GM12873 (cell line): ENCODE results near the gene SGCE.

Source experiments
- CTCF ChIP-seq: IDR thresholded peaks from 2 replicates; pipeline ENCODE4 v1.5.1; 2012; ENCODE audit warnings: low read depth, mild to moderate bottlenecking, moderate library complexity, low read length, control low read depth; ENCODE audit not compliant: insufficient read depth; ENCODE audit errors: missing control alignments

The SGCE gene

GRCh38 chr7:94656925-94657731, 1.2 kb upstream of the SGCE start:
- TF ChIP-seq CTCF, result no peak

DNA sequence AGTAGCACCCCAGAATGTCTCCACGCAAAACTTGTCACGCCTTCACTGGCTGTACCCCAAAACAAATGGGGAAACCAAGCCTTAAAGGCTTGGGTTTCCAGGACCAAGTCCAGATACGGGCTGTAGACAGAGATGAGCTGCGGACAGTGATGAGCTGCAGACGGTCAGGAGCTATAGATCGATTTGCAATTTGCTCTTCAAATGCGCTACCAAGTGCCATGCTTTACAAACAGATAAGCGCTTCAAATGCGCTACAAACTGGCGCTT, 658 bp upstream of the SGCE start:
- no peak for TF ChIP-seq CTCF

GRCh38 chr7:94655126-94655847, 646 bp downstream of the SGCE start:
- TF ChIP-seq CTCF, result no peak

- TF ChIP-seq CTCF, result no peak
These were observed 1.2 kb downstream of the SGCE start for GRCh38 chr7:94654783-94655125.

- no peak for TF ChIP-seq CTCF
These were observed 5.5 kb downstream of the SGCE start for GRCh38 chr7:94650147-94651051.

DNA sequence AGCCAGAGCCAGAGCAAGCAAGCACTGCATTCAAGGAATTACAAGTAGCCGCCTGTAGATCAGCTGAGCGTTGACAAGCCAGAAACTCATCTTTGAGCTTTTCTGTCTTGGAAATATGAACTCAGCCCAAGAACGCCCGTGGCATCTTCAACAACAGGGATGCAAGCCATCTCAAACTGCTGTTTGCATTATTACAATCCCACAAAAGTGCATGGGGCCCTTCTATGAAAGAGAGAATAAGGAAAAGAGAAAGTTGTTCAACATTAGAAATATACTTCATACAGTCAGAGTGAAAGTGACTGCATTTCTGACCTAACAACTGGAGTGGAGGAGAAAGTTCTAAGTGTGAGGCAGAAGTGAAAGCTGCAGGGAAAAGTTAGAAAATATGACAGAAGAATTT, 6.5 kb downstream of the SGCE start:
- no peak for TF ChIP-seq CTCF

DNA sequence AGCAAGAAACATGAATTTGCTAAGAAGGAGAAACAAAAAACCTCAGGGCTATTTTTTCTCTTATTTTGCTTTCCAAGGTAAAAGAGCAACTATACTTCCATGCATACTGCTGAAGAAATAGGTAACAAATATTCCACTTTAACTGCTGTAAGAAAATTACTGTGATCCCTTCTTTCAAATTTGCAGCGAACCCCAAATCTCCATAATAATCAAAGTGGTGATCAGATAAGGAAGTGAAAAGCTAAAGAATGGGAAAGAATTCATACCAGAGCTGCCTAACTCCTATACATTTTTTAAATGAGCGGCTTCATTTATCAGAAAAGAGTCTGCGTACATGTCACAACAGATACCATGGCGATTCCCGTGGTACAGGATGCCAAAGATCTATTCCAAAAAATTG, 7.2 kb downstream of the SGCE start:
- no peak for TF ChIP-seq CTCF
